ENCODE results near the gene FAM83C. TPM values are rescaled to one million over a fixed set of nuclear protein-coding genes. Genes with fewer than 3 reads are reported as not detected.

FAM83C gene
- total and polyA plus RNA-seq, 10 of the 15 experiments (the other 5 are each of a cell fraction or from before 2014, with no cell fraction given), result not detected

DNA sequence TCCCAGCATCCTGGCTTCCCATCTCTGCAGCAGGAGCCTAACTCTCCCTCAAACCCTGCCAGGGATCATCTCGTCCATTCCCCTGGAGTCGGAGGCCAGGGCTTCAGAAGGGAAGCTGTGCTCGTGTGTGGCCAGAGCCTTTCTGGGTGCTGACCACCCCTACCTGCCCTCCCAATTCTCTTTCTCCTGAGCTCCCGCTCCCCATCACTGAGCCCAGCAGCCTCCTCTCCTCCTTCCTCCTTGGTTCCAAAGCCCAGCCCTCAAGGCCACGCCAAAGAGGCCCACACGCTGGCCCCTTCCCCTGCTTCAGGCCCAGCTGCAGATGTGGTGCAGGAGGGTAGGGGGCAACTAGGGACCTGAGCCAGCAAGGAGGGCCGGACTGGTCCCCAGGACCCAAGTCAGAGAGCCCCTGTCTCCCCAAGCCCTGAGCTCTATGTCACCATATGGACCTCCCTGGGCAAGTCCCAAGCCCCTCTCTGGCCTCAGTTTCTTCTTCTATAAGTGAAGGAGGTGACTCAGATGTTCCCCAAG, 1.3 kb downstream of the FAM83C start:
- H3K27me3 ChIP-seq (replicated peaks in 1 of 2; ENCODE audit: control insufficient read depth in 2 of 2, insufficient read depth in 2 of 2, low read length in 1 of 2), result no peaks in the 10 kb centered on the region
- intact Hi-C loops (cut with micrococcal nuclease; ENCODE audit: unreplicated experiment) (no loop called here), in situ Hi-C loops (cut with MboI) (no loop called here)
- FAIRE-seq (no peak), ATAC-seq (no peak), DNase-seq (ENCODE audit: low read depth, low spot score) (no peak)
- TF ChIP-seq PRDM15 (CRISPR knock-in tag; IDR thresholded peaks at IDR 0.05), result no peak
- TF ChIP-seq CHD1 (IDR thresholded peaks at IDR 0.05; ENCODE audit: low read depth, low read length), result no peak
- no peak for TF ChIP-seq YBX1 (IDR thresholded peaks at IDR 0.05)
- TF ChIP-seq, protein P1, sequence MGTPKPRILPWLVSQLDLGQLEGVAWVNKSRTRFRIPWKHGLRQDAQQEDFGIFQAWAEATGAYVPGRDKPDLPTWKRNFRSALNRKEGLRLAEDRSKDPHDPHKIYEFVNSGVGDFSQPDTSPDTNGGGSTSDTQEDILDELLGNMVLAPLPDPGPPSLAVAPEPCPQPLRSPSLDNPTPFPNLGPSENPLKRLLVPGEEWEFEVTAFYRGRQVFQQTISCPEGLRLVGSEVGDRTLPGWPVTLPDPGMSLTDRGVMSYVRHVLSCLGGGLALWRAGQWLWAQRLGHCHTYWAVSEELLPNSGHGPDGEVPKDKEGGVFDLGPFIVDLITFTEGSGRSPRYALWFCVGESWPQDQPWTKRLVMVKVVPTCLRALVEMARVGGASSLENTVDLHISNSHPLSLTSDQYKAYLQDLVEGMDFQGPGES (IDR thresholded peaks at IDR 0.05), result no peak
- no peak for TF ChIP-seq NR2C2 (IDR thresholded peaks at IDR 0.05; ENCODE audit: borderline replicate concordance, control insufficient read depth, insufficient read length, low read depth)
- TF ChIP-seq, protein P2, sequence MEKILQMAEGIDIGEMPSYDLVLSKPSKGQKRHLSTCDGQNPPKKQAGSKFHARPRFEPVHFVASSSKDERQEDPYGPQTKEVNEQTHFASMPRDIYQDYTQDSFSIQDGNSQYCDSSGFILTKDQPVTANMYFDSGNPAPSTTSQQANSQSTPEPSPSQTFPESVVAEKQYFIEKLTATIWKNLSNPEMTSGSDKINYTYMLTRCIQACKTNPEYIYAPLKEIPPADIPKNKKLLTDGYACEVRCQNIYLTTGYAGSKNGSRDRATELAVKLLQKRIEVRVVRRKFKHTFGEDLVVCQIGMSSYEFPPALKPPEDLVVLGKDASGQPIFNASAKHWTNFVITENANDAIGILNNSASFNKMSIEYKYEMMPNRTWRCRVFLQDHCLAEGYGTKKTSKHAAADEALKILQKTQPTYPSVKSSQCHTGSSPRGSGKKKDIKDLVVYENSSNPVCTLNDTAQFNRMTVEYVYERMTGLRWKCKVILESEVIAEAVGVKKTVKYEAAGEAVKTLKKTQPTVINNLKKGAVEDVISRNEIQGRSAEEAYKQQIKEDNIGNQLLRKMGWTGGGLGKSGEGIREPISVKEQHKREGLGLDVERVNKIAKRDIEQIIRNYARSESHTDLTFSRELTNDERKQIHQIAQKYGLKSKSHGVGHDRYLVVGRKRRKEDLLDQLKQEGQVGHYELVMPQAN (conservative IDR thresholded peaks at IDR 0.05), result no peak
- no peak for TF ChIP-seq FOS (IDR thresholded peaks at IDR 0.05; ENCODE audit: borderline replicate concordance, extremely low read depth, insufficient read length)
- no peak overlapping the region for H3K4me3 ChIP-seq
- ChIA-PET CTCF (interaction anchor here (1.0 to 1.2 kb wide), 2 partner anchors 17 to 38 kb away, joined by 3 to 4 read pairs; no protein-coding TSS in a partner anchor), POLR2A (no interaction called here), RAD21 (ENCODE audit: unreplicated experiment) (no interaction called here), SMC1A (ENCODE audit: uncharacterized antibody, unreplicated experiment) (no interaction called here)
- no peaks in the 10 kb centered on the region for H3K9me3 ChIP-seq (replicated peaks; ENCODE audit: control insufficient read depth, insufficient read depth, low read length)
- no TSS peak for BruUV-seq (replicated peaks)
- no peak overlapping the region for H2AFZ ChIP-seq (ENCODE audit: control insufficient read depth, low read depth, low read length)
- H4K20me1 ChIP-seq (ENCODE audit: control insufficient read depth, insufficient read depth), result no peaks in the 10 kb centered on the region
- H3K4me1 ChIP-seq (ENCODE audit: control insufficient read depth, insufficient read depth, low read length), result no peaks in the 10 kb centered on the region
- H3K9ac ChIP-seq (ENCODE audit: control insufficient read depth, insufficient read depth, low read length), result no peak overlapping the region
- no peak overlapping the region for H3K27ac ChIP-seq (ENCODE audit: control insufficient read depth, insufficient read depth)
- H3K4me2 ChIP-seq (ENCODE audit: control insufficient read depth, insufficient read depth), result no peak overlapping the region
- H3K36me3 ChIP-seq (ENCODE audit: control insufficient read depth in 2 of 2, insufficient read depth in 2 of 2, low read length in 1 of 2), result no peaks in the 10 kb centered on the region
- WGBS (ENCODE audit: insufficient coverage, insufficient replicate concordance, low lambda C conversion rate, missing lambda C conversion rate), result 27% methylated on average over 7 of the region's 7 CpGs
- no peaks in the 10 kb centered on the region for H3K79me2 ChIP-seq (ENCODE audit: control insufficient read depth, insufficient read depth, low read length)
